H1 (cell line): ENCODE results near the gene GTPBP1. TPM values are rescaled to one million over a fixed set of nuclear protein-coding genes. Genes with fewer than 3 reads are reported as not detected.

Source experiments
- CHD2 ChIP-seq: IDR thresholded peaks from 2 replicates; pipeline ENCODE4 v1.6.1; 2012; ENCODE audit warnings: low read length, improper control_type of control experiment
- MAFK ChIP-seq: IDR thresholded peaks from 2 replicates; pipeline ENCODE4 v1.6.1; 2012; ENCODE audit warnings: low read depth, mild to moderate bottlenecking, improper control_type of control experiment, low read length
- RAD21 ChIP-seq, 2 experiments: IDR thresholded peaks in 1 of 2; conservative IDR thresholded peaks in 1 of 2; 2 replicates each; pipeline ENCODE4 v1.6.1; 2011; ENCODE audit warnings: low read depth in 2 of 2, low read length in 2 of 2, improper control_type of control experiment in 1 of 2, inconsistent platforms in 1 of 2, mild to moderate bottlenecking in 1 of 2, moderate library complexity in 1 of 2
- ZNF274 ChIP-seq: IDR thresholded peaks from 2 replicates; pipeline ENCODE4 v1.7.0; 2012; ENCODE audit warnings: low read length, borderline replicate concordance; ENCODE audit errors: extremely low read depth
- polyA plus RNA-seq, 7 experiments: library from polyadenylated mRNA; depleted of rRNA in 3 of 7; stranded (reverse) in 5 of 7; unstranded in 2 of 7; fragments of >200 nt in 5 of 7; fragments of 200-250 nt in 2 of 7; gene quantifications; 1 replicate in 5 of 7; 2 replicates in 1 of 7; 4 replicates in 1 of 7; pipeline versions ENCODE4 v1.2.1 to v1.2.3, GENCODE V29; 2011 to 2013; ENCODE audit warnings: missing spikeins in 2 of 7, mixed read lengths in 2 of 7
- total RNA-seq: library from RNA; stranded (reverse); fragmentation: NEBNext Ultra II Directional; extraction: Animal tissue kit (Norgen Biotek cat#: 25700); gene quantifications from 2 replicates; pipeline ENCODE4 v1.2.1, GENCODE V29; 2021
- TF ChIP-seq, protein P1 (sequence below): fragments of 300-600 bp; sonication (generic); IDR thresholded peaks from 2 replicates; pipeline ENCODE4 v1.7.1; 2012; ENCODE audit warnings: low read length, moderate library complexity, mild to moderate bottlenecking, inconsistent platforms; ENCODE audit not compliant: insufficient replicate concordance
- TF ChIP-seq, protein P2 (sequence below): IDR thresholded peaks from 2 replicates; pipeline ENCODE4 v1.6.1; 2012; ENCODE audit warnings: low read length, inconsistent platforms

The GTPBP1 gene
- total and polyA plus RNA-seq, 2 of the 8 experiments (the other 6 are each of a cell fraction or from before 2014, with no cell fraction given): 53.1 to 91.8 TPM

DNA sequence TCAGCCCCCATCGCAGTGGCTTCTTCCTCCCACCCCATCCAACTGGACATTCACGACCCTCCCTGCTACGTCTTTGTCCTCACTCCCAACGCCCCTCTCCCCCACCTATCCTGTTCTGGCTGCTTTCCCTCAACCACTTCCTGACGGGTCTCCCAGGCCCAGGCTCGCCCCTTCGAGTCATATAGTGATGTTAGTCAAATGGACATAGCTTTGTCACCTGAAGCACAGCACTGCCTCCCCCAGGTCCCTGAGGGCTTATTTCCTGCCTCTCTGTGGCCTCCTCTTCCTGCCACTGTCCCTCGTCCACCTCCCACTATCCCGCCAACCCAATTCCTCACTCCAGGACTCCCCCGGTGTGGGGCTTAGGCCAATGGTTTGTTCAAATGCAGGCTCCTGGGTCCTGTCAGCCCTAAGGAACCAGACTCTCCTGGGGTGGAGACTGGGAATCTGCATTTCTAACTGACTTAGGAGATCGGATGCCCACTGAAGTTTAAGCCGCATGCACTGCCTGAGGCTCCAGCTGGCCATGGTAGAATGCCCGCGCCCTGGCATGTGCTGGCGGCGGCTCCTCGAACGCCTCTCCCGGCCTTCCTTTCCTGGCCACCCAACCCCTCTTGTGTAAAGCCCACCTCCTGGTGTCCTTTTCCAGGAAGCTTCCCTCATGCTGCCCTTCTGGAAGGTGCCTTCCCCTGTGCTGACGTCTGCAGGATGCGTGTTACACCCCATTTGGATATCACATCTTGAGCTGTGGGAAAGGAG lies 31.7 kb downstream of the GTPBP1 start (continued):
- TF ChIP-seq, protein P1, sequence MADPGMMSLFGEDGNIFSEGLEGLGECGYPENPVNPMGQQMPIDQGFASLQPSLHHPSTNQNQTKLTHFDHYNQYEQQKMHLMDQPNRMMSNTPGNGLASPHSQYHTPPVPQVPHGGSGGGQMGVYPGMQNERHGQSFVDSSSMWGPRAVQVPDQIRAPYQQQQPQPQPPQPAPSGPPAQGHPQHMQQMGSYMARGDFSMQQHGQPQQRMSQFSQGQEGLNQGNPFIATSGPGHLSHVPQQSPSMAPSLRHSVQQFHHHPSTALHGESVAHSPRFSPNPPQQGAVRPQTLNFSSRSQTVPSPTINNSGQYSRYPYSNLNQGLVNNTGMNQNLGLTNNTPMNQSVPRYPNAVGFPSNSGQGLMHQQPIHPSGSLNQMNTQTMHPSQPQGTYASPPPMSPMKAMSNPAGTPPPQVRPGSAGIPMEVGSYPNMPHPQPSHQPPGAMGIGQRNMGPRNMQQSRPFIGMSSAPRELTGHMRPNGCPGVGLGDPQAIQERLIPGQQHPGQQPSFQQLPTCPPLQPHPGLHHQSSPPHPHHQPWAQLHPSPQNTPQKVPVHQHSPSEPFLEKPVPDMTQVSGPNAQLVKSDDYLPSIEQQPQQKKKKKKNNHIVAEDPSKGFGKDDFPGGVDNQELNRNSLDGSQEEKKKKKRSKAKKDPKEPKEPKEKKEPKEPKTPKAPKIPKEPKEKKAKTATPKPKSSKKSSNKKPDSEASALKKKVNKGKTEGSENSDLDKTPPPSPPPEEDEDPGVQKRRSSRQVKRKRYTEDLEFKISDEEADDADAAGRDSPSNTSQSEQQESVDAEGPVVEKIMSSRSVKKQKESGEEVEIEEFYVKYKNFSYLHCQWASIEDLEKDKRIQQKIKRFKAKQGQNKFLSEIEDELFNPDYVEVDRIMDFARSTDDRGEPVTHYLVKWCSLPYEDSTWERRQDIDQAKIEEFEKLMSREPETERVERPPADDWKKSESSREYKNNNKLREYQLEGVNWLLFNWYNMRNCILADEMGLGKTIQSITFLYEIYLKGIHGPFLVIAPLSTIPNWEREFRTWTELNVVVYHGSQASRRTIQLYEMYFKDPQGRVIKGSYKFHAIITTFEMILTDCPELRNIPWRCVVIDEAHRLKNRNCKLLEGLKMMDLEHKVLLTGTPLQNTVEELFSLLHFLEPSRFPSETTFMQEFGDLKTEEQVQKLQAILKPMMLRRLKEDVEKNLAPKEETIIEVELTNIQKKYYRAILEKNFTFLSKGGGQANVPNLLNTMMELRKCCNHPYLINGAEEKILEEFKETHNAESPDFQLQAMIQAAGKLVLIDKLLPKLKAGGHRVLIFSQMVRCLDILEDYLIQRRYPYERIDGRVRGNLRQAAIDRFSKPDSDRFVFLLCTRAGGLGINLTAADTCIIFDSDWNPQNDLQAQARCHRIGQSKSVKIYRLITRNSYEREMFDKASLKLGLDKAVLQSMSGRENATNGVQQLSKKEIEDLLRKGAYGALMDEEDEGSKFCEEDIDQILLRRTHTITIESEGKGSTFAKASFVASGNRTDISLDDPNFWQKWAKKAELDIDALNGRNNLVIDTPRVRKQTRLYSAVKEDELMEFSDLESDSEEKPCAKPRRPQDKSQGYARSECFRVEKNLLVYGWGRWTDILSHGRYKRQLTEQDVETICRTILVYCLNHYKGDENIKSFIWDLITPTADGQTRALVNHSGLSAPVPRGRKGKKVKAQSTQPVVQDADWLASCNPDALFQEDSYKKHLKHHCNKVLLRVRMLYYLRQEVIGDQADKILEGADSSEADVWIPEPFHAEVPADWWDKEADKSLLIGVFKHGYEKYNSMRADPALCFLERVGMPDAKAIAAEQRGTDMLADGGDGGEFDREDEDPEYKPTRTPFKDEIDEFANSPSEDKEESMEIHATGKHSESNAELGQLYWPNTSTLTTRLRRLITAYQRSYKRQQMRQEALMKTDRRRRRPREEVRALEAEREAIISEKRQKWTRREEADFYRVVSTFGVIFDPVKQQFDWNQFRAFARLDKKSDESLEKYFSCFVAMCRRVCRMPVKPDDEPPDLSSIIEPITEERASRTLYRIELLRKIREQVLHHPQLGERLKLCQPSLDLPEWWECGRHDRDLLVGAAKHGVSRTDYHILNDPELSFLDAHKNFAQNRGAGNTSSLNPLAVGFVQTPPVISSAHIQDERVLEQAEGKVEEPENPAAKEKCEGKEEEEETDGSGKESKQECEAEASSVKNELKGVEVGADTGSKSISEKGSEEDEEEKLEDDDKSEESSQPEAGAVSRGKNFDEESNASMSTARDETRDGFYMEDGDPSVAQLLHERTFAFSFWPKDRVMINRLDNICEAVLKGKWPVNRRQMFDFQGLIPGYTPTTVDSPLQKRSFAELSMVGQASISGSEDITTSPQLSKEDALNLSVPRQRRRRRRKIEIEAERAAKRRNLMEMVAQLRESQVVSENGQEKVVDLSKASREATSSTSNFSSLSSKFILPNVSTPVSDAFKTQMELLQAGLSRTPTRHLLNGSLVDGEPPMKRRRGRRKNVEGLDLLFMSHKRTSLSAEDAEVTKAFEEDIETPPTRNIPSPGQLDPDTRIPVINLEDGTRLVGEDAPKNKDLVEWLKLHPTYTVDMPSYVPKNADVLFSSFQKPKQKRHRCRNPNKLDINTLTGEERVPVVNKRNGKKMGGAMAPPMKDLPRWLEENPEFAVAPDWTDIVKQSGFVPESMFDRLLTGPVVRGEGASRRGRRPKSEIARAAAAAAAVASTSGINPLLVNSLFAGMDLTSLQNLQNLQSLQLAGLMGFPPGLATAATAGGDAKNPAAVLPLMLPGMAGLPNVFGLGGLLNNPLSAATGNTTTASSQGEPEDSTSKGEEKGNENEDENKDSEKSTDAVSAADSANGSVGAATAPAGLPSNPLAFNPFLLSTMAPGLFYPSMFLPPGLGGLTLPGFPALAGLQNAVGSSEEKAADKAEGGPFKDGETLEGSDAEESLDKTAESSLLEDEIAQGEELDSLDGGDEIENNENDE: no peak
- TF ChIP-seq, protein P2, sequence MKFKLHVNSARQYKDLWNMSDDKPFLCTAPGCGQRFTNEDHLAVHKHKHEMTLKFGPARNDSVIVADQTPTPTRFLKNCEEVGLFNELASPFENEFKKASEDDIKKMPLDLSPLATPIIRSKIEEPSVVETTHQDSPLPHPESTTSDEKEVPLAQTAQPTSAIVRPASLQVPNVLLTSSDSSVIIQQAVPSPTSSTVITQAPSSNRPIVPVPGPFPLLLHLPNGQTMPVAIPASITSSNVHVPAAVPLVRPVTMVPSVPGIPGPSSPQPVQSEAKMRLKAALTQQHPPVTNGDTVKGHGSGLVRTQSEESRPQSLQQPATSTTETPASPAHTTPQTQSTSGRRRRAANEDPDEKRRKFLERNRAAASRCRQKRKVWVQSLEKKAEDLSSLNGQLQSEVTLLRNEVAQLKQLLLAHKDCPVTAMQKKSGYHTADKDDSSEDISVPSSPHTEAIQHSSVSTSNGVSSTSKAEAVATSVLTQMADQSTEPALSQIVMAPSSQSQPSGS: no peak
- no peak for TF ChIP-seq CHD2
- TF ChIP-seq MAFK: no peak
- no peak for TF ChIP-seq ZNF274
- no peak for TF ChIP-seq RAD21 (IDR thresholded peaks at IDR 0.05 in 1 of 2, conservative IDR thresholded peaks at IDR 0.05 in 1 of 2; ENCODE audit: low read depth in 2 of 2, low read length in 2 of 2)
